Activated CD8-positive, alpha-beta memory T cell treated with anti-CD3 and anti-CD28 coated beads for 24 hours (primary cell): ENCODE results near the gene ICOS.
"Not testable (repeated sequence)": the region's sequence is repeated elsewhere in the genome, so short reads cannot be mapped to it uniquely, and the experiment has no call there.

Experiments used
- DNase-seq: peaks from one replicate; pipeline ENCODE4 v3.0.0-alpha.2; 2020

The ICOS gene

GRCh38 chr2:203982276-203982675, 45.7 kb downstream of the ICOS start:
- DNase-seq = no peak

GRCh38 chr2:203983064-203983715, 46.6 kb downstream of the ICOS start:
- no peak for DNase-seq

DNA sequence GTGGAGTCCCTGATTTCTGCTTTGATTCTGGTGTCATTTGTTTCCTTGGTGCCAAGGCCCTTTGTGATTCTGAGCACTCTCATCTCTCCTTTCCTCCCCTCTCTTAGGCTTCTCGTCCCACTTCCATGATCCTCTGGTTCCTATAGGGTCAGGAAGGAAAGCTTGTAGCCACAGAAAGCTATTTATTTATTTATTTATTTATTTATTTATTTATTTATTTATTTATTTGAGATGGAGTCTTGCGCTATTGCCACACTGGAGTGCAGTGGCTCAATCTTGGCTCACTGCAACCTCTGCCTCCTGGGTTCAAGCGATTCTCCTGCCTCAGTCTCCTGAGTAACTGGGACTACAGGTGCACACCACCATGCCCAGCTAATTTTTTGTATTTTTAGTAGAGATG, 49.4 kb downstream of the ICOS start:
- DNase-seq = not testable (repeated sequence)

GRCh38 chr2:203987959-203988358, 51.4 kb downstream of the ICOS start:
- DNase-seq = no peak

DNA sequence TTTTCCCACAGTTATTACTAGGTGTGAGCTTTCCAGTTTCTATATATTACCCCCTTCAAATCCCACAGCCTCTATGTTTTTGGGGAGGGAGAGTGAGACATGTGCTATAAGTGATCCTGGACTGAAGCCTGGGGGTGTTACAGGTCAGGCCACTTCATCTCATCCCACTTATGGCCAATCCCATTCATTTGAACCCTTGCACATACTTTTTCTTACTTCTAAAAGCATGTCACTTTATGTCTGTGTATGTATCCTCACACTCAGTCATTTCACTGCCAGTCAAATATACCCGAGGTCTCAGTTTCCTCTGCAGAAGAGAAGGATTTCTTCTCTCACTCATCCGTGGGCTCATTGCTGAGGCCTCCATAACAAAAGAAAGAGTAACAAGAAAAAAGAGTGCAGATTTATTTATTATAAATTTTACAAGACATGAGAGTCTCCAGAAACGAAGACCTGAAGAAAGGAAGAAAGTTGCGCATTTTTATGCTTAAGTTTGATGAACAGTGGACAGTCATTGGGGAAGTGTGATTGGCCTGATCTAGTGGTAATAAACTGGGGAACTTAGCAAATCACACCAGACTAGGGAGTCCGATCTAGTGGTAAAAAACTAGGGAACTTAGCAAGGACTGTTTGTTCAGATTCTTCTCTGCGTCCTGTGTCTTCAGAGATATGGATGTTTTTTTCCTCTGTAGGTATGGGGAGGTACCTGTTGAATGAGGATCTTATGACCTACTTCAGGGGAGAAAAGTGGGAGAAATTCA, 52.1 kb downstream of the ICOS start:
- DNase-seq = no peak

DNA sequence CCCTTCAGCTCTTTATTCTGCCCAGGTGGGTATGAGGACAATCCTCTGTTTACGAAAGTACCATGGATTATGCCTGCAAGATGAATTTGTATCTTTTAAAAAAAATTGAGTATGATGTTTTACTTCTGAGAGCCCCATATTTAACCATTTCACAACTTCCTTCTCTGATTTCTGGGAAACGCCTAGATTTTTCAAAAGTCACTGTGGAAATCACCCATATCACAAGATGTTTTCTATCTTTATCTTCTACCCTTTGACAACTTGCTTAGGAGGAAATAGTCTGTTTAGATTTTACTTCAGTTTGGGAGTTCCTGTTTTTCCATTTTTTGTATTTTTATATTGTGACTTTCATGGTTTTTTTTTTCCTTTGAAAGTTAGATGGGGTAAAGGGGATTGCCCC, 53.0 kb downstream of the ICOS start:
- DNase-seq = no peak

DNA sequence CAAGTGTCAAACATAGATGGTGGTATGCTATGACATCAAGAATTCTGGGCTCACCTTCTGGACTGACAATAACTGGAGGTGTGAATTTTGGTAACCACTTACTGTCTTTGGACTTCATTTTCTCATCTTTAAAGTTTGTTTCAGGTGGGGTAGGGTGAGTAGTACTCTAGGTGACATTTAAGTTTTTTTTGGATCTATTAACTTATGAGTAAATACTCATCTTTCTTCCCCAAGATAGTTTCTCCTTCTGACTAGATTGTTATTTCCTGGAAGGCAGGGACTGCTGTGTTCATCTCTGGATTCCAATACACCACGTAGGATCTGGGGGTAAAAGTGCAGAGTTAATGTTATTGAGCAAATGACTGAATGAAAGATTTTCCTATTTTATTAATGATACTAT, 55.9 kb downstream of the ICOS start:
- DNase-seq = no peak

- DNase-seq = no peak
Observed at GRCh38 chr2:203993011-203993410, 56.4 kb downstream of the ICOS start.

DNA sequence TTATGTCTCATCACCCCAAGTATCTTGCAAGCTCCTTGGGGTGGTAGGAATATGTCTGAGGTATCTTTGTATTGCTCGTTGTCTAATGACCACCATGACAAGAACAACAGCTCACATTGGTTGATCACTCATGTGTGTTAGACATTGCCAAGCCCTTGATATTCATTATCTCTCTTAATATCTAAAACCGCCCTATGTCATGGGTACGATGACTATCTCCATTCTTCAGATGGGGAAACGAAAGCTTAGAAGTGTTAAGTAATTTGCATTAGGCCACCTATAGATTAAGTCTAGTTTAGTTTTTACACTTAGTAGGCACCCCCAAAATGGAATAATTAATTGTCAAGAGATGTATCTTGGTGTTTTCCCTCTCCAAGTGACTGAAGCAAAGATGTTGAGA, 57.0 kb downstream of the ICOS start:
- no peak for DNase-seq

DNA sequence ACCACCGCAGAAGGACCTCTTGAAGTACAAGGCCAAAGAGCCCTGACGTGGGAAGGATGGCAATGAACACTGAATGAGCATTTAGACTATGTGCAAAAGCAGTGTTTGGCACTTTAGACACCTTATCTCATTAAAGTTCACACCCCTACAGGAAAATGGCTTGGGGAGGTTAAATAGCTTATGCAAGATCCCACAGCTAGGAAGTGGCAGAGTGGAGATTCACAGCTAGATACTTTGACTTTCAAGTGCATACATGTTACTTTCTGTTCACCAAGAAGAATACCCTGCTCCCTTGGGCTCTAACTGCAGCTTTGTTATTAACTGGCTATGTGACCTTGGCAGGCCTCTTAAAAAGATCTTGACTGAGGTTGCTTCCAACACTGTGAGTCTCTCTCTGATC, 58.2 kb downstream of the ICOS start:
- no peak for DNase-seq

DNA sequence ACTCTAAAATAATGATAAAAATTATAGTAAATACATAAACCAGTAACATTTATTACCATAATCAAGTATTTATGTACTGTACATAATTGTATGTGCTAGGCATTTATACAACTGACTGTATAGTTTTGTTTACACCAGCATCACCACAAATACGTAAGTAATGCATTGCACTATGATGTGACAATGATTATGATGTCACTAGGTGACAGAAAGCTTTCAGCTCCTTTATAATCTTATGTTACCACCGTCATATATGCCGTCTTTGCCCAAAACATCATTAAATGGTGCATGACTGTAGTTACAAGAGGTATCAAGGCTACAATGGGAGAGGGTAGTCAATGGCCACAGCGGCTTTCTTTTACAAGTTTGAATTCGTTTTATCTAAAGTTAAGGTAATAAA, 60.1 kb downstream of the ICOS start:
- DNase-seq = no peak

- no peak for DNase-seq
Observed at GRCh38 chr2:203997481-203997880, 60.9 kb downstream of the ICOS start.

- DNase-seq = no peak
Observed at GRCh38 chr2:203997980-203998809, 61.6 kb downstream of the ICOS start.

GRCh38 chr2:203999835-204000234, 63.3 kb downstream of the ICOS start:
- DNase-seq = no peak

DNA sequence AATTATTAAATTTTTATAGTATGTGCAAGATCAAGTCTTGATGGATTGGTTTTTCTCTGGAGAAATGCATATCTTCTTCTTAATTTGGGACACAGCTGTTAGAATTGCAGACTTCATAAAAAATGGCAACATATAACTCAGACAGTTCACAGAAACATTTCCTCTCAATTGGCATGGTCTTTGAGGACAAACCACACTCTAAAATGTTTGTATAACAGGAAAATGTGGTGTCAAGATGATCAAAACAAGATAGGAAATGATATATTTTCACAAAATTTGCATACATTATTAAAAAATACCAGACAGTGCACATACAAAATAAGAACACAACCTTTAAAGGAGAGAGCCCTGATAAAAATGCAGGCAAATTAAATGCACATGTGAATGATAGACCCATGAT, 63.9 kb downstream of the ICOS start:
- DNase-seq = no peak

DNA sequence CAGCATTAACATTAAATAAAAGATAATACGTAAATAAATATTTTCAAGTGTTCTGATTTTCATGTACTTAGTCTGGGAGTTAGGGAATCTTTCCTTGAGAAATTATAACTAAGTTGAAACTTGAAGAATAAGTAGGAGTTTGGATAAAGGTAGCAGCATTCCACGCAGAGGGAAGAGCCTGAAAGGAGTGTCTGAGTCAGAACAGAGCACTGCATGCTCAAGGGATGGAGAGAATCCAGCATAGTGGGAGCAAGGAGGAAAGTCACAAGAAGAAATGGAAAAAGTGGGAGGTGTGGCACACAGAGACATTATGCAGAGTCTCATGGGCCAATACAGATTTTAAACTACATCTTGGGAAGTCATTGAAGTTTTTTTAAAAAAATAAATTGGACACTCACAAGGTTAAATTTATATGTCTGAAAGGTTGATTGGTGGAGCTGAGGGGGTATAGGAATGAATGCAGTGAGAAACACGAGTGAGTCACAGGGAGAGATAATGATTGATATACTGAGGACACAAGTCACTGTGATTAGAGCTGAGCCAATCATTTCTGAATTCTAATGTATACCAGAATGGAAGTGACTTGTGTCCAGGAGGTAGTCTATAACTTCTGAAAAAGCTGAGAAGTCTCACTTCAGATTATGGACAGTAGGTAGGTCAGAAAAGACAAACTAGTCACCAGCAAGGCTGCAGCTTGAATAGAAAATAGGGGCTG, 66.9 kb downstream of the ICOS start:
- no peak for DNase-seq

DNA sequence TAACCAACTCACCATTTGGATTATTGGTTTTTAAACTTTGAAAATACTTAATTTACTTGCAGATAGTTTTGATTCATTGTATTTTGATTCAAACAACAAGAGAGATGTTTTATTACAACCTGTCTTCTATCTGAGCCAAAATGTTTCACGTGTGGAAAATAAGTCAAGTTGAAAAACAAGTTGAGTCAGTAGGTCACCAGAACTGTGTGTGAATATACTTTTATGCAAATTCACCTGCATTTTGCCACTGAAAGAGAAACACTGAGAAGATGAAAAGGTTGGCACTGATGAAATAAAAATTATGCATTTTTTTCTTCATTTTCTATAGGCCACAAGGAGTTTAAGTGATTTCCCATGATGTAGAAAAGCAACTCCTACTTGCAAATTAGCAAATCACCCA, 68.3 kb downstream of the ICOS start:
- no peak for DNase-seq

DNA sequence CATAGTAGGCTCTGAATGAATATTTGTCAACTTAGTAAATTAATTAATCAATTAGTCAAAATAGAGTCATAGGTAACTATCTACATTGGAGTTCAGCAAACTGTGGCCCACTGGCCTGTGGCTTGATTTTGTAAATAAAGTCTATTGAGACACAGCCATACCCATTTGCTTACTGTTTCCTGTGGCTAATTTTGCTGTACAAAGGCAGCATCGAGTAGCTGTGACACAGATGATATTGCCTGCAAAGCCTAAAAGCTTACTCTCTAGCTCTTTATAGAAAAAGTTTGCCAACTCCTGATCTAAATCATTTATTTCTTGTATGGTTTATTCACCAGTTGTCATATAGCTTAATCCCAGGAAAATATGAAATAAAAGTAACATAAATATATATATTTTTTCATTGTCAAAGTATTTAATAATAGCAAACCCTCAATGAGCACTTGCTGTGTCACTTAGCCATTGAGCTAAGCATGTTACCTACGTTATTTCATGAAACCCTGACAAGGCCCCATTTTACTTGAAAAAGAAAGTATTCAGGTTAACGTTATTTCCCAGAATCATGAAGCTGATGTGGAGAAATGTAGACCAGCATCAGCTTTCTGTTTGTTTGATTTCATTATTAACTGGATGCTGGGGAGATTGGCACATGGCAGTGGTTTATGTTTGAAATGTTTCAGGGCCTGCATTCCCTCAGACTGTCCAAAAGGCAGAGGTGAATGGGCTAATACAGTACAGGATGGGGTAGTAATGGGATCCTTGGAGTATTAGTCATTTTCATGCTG, 69.6 kb downstream of the ICOS start:
- no peak for DNase-seq

DNA sequence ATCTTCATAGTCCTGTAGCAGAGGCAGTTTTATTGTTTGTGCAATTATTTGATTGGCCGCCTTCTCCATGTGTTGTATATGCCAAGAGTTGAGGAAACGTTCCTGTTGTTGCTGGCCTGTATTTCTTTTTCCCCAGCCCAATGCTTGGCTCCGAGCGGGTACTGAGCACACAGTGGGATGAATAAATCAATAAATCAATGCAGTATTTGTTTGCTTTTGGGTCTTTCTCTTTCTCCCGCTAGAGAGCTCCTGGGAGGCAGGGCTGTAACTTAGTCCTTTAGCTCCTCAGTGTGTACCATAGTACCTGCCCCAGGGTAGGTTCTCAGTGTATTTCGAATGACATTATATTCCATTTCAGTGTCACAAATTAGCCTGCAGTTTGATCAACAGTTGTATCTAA, 71.8 kb downstream of the ICOS start:
- no peak for DNase-seq

- no peak for DNase-seq
Observed at GRCh38 chr2:204010628-204011560, 74.3 kb downstream of the ICOS start.
